GM18517 (cell line): ENCODE data around the gene GTF3C4.
"Not testable (repeated sequence)": the region's sequence is repeated elsewhere in the genome, so short reads cannot be mapped to it uniquely, and the experiment has no call there.

Experiments
- ATAC-seq: cut with Tn5 transposase; IDR thresholded peaks from one replicate; pipeline ENCODE4 v1.9.1; 2021; ENCODE audit warnings: mild to moderate bottlenecking, moderate library complexity; ENCODE audit not compliant: unreplicated experiment

GTF3C4 gene

GRCh38 chr9:132697230-132697629 is 27.0 kb downstream of the GTF3C4 start:
- no peak for ATAC-seq

- no peak for ATAC-seq
Observed at GRCh38 chr9:132698989-132699388, 28.7 kb downstream of the GTF3C4 start.

GRCh38 chr9:132699956-132700355 is 29.7 kb downstream of the GTF3C4 start:
- no peak for ATAC-seq

DNA sequence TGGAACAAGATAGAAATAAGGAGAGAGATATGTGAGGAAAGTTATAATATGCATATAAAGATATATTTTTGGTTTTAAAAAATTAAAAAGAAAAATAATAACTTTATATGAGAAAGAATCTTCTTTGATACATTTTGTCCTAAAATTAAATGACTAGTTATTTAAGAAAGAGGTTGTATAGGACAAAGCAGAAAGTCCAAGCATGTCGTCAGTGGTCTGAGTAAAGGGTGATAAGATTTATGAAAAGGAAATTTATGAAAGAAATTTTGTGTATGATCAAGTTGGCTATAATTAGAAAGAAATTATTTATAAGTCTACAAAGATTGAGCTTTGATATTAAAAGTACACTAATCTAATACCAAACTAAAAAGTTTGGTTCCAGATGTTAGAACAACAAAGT is 32.0 kb downstream of the GTF3C4 start:
- no peak for ATAC-seq

DNA sequence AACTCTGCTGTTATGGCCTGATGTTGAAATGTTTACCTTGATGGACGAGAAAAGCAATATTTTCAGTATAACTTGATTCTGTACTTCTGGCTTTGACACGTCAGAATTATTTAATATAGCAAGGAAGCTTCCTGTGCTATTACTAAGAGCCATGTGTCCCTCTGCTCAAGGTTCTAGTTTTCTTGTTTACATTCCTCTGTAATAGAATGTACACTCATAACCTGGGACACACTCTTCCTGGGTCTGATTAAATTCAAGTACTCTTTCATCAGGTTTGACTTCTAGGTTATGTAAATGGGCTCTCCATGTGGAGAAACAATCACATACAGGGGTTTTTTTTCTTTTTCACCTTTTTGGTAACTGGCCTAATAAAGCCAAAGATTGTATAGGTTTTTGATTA is 33.1 kb downstream of the GTF3C4 start:
- ATAC-seq, result no peak

DNA sequence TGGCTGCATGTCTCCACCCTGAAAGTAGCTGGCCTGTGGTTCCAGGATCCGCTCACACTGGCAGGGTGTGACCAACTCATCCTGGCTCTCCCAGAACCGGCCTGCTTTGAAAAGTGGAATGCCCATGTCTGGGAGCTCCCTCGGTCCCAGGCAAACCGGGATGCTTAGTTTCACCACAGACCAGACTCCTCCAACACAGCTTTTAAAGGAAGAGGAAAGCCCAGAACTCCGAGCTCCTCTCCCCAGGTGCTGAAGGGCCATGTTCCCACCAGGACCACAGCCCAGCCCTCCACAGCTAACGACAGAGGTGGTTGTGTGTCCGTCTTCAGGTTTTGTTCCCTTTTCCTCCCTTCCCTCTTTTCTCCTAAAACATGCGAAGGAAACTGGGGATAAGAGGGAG is 38.0 kb downstream of the GTF3C4 start:
- ATAC-seq, result no peak

- no peak for ATAC-seq
Observed at GRCh38 chr9:132708769-132709430, 38.6 kb downstream of the GTF3C4 start.

DNA sequence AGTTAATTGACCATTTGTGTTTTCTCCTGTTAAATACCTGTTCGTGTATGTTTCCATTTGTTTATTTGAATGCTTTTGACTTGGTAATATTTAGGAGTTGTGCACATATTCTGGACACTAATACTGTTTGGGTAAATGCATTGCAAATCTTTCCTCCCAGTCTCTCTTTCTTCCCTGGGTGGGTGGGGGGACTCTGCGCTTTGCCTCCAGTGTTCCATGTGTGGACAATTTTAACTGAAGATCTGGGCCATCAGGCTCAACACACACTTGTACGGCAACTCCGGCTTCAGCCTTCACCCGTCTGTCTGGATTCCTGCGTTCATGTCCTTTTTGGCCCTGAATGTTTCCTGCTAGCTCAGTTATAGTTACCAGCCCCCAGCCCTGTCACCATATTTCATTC is 40.1 kb downstream of the GTF3C4 start:
- no peak for ATAC-seq

- ATAC-seq, result not testable (repeated sequence)
Observed at GRCh38 chr9:132711152-132711551, 40.9 kb downstream of the GTF3C4 start.

- no peak for ATAC-seq
Observed at GRCh38 chr9:132711846-132712245, 41.6 kb downstream of the GTF3C4 start.

DNA sequence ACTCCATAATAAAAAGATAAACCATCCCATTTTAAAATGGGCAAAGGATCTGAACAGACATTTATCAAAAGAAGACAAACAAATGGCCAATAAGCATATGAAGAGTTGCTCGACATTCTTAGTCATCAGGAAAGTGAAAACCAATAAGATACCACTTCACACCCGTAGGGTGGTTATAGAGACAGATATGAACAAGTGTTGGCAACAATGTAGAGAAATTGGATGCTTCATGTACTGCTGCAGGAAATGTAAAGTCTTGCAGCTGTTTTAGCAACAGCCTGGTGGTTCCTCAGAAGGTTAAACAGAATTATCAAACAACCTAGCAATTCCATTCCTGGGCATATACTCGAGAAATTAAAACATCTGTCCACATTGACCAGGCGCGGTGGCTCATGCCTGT is 42.5 kb downstream of the GTF3C4 start:
- no peak for ATAC-seq

DNA sequence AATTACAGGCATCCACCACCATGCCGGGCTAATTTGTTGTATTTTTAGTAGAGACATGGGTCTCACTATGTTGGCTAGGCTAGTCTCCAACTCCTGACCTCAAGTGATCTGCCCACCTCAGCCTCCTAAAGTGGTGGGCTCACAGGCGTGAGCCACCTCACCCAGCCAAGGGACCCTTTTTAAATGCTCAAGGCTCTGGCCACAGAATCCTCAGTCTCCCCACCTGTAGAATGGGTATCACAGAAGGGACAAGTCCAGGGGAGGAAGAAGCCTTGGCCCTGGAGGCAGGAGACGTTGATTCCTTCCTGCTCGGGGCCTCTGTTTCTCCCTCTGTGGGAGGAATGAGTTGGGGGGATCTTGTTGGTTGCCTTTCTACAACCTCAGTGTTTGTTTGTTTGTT is 45.7 kb downstream of the GTF3C4 start:
- ATAC-seq, result no peak

DNA sequence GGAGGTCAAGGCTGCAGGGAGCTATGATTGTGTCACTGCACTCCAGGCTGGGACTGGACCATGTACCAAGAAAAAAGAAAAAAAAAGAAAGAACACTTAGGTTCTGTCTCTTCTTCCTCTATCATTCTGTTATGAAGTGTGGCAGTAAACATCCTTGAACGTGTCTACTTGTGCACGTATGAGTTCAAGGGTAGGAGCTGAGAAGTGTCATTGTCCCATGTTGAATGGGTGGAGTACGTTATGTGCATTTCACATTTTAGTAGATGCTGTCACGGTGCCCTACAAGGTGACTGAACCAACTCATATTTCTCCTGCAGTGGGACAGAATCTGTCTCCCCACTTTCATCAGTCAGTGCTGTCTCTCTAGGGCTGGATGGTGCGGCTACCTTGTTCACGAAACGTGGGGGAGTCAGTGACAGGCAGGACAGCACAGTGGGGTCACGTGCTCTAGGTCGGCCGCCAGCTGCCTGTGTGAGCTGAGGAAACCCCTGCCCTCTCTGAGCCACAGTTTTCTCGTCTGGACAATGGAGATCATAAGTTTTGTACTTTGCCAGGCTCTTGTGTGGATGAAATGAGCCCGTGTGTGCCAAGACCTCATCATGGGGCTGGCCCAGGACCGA is 47.2 kb downstream of the GTF3C4 start:
- ATAC-seq, result no peak

- ATAC-seq, result not testable (repeated sequence)
Observed at GRCh38 chr9:132718381-132718928, 48.2 kb downstream of the GTF3C4 start.

DNA sequence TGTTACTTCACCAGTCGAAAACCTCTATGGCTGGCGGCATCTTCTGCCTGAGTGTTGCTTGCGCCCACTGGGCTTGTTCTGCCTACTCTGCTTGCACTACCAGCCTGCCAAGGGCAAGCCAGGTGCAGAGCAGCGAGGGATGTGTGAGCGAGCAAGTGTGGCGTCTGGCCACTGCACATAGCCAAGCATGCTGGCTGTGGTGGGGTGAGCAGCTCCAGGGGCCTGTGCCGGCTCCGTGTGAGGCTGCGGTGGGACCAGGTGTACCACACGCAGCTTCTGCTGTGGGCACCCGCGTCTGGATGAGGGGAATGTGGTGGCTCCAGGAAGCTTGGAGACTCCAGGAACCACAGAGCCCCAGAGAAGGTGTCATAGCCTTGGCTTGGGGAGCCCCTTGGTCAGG is 51.4 kb downstream of the GTF3C4 start:
- ATAC-seq, result no peak

GRCh38 chr9:132722564-132723065 is 52.4 kb downstream of the GTF3C4 start:
- ATAC-seq, result no peak

DNA sequence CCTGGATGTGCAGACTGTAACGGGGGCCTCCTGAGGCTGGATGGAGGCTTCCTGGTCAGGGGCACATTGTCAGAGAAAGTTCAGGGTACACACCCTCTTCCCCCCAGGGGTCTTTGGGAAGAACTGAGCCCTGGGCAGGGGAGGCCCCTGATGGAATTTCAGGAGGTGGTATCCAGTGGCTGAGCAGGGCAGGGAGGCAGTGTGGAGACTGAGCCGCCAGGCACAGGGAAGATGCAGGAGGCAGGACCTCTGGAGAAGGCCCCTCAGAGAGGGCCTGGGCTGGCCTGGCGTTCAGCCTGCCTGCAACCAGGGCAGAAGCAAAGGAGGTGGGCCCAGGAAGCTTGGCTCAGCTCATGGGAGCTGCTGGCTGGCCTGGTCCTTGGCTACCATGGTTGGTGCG is 53.5 kb downstream of the GTF3C4 start:
- ATAC-seq, result no peak

DNA sequence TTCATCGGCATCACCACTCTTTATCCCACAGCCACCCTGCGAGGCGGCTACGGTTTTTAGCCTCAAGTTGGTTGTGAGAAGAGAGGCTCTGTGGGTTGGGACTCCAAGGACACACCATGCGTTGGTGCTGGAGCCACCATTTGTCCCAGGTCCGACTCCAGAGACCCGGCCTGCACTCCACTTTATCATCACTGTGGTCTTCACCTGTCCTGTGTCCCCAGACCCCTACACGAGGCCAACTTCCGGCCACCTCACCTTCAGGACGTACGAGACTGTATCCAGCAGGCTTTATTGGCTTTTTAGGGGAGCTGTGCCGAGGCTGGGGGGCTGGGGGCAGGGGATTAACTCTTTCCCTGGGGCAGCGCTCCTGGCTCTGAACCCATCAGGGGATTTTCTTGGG is 55.0 kb downstream of the GTF3C4 start:
- no peak for ATAC-seq

GRCh38 chr9:132726576-132727130 is 56.4 kb downstream of the GTF3C4 start:
- ATAC-seq, result no peak

DNA sequence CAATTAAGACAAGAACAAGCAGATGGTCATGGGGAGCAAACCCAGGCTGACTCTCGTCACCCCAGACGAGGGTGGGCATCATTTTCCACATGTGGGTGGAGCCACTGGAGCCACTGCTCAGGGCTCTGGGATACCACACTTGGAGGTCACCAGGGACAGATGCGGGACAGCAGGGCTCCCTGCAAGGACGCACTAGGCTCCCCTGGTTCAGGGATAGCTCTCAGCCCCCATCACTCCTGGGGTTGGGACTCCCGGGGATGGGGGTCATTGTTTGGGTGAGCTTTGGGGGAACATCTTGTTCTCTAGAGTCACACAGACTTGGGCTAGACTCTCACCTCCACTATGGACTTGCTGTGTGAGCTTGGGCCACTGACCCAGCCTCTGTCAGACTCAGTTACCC is 57.8 kb downstream of the GTF3C4 start:
- ATAC-seq, result no peak

DNA sequence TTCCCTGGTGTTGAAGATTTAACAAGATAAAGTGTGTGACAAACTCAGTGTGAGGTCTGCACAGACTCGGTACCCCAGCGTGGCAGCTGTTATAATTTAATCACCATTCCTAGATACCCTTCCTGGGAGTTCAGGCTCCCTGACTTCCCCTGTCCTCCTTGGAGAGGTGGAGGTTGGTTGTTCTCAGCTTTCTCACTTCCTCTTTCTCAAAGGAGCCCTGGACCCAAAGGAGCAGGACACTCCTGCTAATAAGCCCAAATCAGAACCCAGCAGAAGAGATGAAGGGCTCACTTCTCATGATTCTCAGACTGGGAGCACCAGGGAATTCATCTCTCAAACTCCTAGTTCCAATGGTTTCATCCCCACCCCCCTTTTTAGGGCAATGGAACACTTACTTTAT is 58.2 kb downstream of the GTF3C4 start:
- ATAC-seq, result no peak

GRCh38 chr9:132729235-132729890 is 59.1 kb downstream of the GTF3C4 start:
- no peak for ATAC-seq
